Measurements from ENCODE around the gene SLAMF1. TPM values are rescaled to one million over a fixed set of nuclear protein-coding genes. Genes with fewer than 3 reads are reported as not detected.

SLAMF1 gene
- total and polyA plus RNA-seq, 2 experiments from 2014 or later = not detected

DNA sequence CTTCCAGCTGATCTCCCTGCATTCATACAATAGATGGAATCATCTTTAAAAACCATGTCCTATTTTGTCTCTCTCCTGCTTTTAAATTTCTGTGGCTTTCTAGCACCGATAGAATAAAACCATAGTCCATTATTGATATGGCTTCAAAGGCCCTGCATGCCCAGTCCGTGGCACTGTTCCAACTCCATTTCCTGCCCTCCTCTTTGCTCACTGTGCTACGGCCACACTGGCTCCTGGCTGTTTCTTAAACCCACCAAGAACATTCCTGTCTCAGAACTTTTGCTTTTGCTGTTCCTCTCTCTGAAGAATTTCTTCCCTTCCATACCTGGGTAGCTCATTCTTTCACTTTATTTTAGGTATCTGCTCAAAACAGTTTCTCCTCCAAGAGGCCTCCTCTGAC is 7.2 kb downstream of the SLAMF1 start:
- H3K9me2 ChIP-seq (ENCODE audit: insufficient read depth) = peaks cover 13% of the 10 kb centered on the region; the same call in 1 of the 2 replicates
- no peak overlapping the region for H2AFZ ChIP-seq
- H3K9me3 Mint-ChIP-seq = no peaks in the 10 kb centered on the region
- H3K27ac Mint-ChIP-seq = no peak overlapping the region
- H3K36me3 ChIP-seq (ENCODE audit: insufficient read depth) = no peaks in the 10 kb centered on the region
- TF ChIP-seq, protein P1, sequence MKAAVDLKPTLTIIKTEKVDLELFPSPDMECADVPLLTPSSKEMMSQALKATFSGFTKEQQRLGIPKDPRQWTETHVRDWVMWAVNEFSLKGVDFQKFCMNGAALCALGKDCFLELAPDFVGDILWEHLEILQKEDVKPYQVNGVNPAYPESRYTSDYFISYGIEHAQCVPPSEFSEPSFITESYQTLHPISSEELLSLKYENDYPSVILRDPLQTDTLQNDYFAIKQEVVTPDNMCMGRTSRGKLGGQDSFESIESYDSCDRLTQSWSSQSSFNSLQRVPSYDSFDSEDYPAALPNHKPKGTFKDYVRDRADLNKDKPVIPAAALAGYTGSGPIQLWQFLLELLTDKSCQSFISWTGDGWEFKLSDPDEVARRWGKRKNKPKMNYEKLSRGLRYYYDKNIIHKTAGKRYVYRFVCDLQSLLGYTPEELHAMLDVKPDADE (IDR thresholded peaks at IDR 0.05) = no peak
- no peak for TF ChIP-seq POLR2AphosphoS5 (IDR thresholded peaks at IDR 0.05; ENCODE audit: low read depth)
- H3K4me1 Mint-ChIP-seq = peaks cover 20% of the 10 kb centered on the region
- H3K79me2 ChIP-seq (replicated peaks; ENCODE audit: insufficient read depth) = no peaks in the 10 kb centered on the region
- peaks cover 9% of the 10 kb centered on the region for H3K4me1 ChIP-seq (ENCODE audit: insufficient read depth)
- H3K4me2 ChIP-seq = no peak overlapping the region
- H3K4me3 Mint-ChIP-seq = no peak overlapping the region
- no peaks in the 10 kb centered on the region for H4K20me1 ChIP-seq (replicated peaks; ENCODE audit: insufficient read depth)
- no peaks in the 10 kb centered on the region for H3K36me3 Mint-ChIP-seq (ENCODE audit: low read depth)
- no peaks in the 10 kb centered on the region for H3F3A ChIP-seq (replicated peaks; ENCODE audit: low read depth)
- no peaks in the 10 kb centered on the region for H3K27me3 ChIP-seq (ENCODE audit: insufficient read depth)
- no peak overlapping the region for H3K27ac ChIP-seq (ENCODE audit: low read depth)
- no peak for DNase-seq (ENCODE audit: low spot score)
- peaks cover 5% of the 10 kb centered on the region for H3K27me3 Mint-ChIP-seq (ENCODE audit: insufficient read depth, low read depth, poor library complexity)
- H3K4me3 ChIP-seq = no peak overlapping the region
- no peak for ATAC-seq

DNA sequence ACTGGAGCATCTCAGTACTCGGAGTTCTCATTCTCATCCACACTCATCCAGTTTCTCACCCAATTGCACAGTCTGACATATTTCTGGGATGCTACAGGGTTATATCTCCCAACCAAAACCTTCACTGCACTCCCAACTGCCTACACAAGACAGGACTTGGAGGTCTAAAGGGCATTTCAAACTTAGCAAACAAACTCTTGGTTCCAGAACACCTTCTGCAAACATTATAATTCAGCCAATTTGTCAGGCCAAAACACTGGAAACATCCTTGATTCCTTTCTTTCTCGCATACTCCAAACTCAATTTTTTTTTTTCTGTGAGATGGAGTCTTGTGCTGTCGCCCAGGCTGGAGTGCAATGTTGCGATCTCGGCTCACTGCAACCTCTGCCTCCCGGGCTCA is 7.9 kb downstream of the SLAMF1 start:
- Histone ChIP-seq H3K27me3 (ENCODE audit: insufficient read depth) (no peaks in the 10 kb centered on the region), H3K4me1 (ENCODE audit: insufficient read depth) (peaks cover 9% of the 10 kb centered on the region), H3K9me2 (ENCODE audit: insufficient read depth) (peaks cover 13% of the 10 kb centered on the region; the same call in 1 of the 2 replicates), H2AFZ (no peak overlapping the region), H3K27ac (ENCODE audit: low read depth) (no peak overlapping the region), H3K79me2 (replicated peaks; ENCODE audit: insufficient read depth) (no peaks in the 10 kb centered on the region), H3K4me2 (no peak overlapping the region), H3K36me3 (ENCODE audit: insufficient read depth) (no peaks in the 10 kb centered on the region), H3K4me3 (no peak overlapping the region), H4K20me1 (replicated peaks; ENCODE audit: insufficient read depth) (no peaks in the 10 kb centered on the region), H3F3A (replicated peaks; ENCODE audit: low read depth) (no peaks in the 10 kb centered on the region)
- no peak overlapping the region for H3K4me3 Mint-ChIP-seq
- H3K27ac Mint-ChIP-seq = no peak overlapping the region
- H3K36me3 Mint-ChIP-seq (ENCODE audit: low read depth) = no peaks in the 10 kb centered on the region
- DNase-seq (ENCODE audit: low spot score) (no peak), ATAC-seq (no peak)
- peaks cover 5% of the 10 kb centered on the region for H3K27me3 Mint-ChIP-seq (ENCODE audit: insufficient read depth, low read depth, poor library complexity)
- H3K4me1 Mint-ChIP-seq = peaks cover 20% of the 10 kb centered on the region
- H3K9me3 Mint-ChIP-seq = no peaks in the 10 kb centered on the region
- TF ChIP-seq, protein P2, sequence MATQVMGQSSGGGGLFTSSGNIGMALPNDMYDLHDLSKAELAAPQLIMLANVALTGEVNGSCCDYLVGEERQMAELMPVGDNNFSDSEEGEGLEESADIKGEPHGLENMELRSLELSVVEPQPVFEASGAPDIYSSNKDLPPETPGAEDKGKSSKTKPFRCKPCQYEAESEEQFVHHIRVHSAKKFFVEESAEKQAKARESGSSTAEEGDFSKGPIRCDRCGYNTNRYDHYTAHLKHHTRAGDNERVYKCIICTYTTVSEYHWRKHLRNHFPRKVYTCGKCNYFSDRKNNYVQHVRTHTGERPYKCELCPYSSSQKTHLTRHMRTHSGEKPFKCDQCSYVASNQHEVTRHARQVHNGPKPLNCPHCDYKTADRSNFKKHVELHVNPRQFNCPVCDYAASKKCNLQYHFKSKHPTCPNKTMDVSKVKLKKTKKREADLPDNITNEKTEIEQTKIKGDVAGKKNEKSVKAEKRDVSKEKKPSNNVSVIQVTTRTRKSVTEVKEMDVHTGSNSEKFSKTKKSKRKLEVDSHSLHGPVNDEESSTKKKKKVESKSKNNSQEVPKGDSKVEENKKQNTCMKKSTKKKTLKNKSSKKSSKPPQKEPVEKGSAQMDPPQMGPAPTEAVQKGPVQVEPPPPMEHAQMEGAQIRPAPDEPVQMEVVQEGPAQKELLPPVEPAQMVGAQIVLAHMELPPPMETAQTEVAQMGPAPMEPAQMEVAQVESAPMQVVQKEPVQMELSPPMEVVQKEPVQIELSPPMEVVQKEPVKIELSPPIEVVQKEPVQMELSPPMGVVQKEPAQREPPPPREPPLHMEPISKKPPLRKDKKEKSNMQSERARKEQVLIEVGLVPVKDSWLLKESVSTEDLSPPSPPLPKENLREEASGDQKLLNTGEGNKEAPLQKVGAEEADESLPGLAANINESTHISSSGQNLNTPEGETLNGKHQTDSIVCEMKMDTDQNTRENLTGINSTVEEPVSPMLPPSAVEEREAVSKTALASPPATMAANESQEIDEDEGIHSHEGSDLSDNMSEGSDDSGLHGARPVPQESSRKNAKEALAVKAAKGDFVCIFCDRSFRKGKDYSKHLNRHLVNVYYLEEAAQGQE (IDR thresholded peaks at IDR 0.05; ENCODE audit: unreplicated experiment) = no peak
- no peak for TF ChIP-seq CREB1 (CRISPR knock-in tag; IDR thresholded peaks at IDR 0.05; ENCODE audit: low read depth)
- TF ChIP-seq, protein P3, sequence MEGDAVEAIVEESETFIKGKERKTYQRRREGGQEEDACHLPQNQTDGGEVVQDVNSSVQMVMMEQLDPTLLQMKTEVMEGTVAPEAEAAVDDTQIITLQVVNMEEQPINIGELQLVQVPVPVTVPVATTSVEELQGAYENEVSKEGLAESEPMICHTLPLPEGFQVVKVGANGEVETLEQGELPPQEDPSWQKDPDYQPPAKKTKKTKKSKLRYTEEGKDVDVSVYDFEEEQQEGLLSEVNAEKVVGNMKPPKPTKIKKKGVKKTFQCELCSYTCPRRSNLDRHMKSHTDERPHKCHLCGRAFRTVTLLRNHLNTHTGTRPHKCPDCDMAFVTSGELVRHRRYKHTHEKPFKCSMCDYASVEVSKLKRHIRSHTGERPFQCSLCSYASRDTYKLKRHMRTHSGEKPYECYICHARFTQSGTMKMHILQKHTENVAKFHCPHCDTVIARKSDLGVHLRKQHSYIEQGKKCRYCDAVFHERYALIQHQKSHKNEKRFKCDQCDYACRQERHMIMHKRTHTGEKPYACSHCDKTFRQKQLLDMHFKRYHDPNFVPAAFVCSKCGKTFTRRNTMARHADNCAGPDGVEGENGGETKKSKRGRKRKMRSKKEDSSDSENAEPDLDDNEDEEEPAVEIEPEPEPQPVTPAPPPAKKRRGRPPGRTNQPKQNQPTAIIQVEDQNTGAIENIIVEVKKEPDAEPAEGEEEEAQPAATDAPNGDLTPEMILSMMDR (conservative IDR thresholded peaks at IDR 0.05; ENCODE audit: low read depth in 2 of 2) = no peak
- TF ChIP-seq, protein P1 (IDR thresholded peaks at IDR 0.05) = no peak
- TF ChIP-seq, protein P4, sequence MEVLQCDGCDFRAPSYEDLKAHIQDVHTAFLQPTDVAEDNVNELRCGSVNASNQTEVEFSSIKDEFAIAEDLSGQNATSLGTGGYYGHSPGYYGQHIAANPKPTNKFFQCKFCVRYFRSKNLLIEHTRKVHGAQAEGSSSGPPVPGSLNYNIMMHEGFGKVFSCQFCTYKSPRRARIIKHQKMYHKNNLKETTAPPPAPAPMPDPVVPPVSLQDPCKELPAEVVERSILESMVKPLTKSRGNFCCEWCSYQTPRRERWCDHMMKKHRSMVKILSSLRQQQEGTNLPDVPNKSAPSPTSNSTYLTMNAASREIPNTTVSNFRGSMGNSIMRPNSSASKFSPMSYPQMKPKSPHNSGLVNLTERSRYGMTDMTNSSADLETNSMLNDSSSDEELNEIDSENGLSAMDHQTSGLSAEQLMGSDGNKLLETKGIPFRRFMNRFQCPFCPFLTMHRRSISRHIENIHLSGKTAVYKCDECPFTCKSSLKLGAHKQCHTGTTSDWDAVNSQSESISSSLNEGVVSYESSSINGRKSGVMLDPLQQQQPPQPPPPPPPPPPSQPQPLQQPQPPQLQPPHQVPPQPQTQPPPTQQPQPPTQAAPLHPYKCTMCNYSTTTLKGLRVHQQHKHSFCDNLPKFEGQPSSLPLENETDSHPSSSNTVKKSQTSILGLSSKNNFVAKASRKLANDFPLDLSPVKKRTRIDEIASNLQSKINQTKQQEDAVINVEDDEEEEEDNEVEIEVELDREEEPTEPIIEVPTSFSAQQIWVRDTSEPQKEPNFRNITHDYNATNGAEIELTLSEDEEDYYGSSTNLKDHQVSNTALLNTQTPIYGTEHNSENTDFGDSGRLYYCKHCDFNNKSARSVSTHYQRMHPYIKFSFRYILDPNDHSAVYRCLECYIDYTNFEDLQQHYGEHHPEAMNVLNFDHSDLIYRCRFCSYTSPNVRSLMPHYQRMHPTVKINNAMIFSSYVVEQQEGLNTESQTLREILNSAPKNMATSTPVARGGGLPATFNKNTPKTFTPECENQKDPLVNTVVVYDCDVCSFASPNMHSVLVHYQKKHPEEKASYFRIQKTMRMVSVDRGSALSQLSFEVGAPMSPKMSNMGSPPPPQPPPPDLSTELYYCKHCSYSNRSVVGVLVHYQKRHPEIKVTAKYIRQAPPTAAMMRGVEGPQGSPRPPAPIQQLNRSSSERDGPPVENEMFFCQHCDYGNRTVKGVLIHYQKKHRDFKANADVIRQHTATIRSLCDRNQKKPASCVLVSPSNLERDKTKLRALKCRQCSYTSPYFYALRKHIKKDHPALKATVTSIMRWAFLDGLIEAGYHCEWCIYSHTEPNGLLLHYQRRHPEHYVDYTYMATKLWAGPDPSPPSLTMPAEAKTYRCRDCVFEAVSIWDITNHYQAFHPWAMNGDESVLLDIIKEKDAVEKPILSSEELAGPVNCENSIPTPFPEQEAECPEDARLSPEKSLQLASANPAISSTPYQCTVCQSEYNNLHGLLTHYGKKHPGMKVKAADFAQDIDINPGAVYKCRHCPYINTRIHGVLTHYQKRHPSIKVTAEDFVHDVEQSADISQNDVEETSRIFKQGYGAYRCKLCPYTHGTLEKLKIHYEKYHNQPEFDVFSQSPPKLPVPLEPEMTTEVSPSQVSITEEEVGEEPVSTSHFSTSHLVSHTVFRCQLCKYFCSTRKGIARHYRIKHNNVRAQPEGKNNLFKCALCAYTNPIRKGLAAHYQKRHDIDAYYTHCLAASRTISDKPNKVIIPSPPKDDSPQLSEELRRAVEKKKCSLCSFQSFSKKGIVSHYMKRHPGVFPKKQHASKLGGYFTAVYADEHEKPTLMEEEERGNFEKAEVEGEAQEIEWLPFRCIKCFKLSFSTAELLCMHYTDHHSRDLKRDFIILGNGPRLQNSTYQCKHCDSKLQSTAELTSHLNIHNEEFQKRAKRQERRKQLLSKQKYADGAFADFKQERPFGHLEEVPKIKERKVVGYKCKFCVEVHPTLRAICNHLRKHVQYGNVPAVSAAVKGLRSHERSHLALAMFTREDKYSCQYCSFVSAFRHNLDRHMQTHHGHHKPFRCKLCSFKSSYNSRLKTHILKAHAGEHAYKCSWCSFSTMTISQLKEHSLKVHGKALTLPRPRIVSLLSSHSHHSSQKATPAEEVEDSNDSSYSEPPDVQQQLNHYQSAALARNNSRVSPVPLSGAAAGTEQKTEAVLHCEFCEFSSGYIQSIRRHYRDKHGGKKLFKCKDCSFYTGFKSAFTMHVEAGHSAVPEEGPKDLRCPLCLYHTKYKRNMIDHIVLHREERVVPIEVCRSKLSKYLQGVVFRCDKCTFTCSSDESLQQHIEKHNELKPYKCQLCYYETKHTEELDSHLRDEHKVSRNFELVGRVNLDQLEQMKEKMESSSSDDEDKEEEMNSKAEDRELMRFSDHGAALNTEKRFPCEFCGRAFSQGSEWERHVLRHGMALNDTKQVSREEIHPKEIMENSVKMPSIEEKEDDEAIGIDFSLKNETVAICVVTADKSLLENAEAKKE (CRISPR knock-in tag; IDR thresholded peaks at IDR 0.05) = no peak
- no peak for TF ChIP-seq STAT1 (IDR thresholded peaks at IDR 0.05; ENCODE audit: unreplicated experiment)
- TF ChIP-seq POLR2AphosphoS5 (IDR thresholded peaks at IDR 0.05; ENCODE audit: low read depth) = no peak

Measured in GM23338 (cell line).